Kidney epithelial cell (primary cell): ENCODE data around the gene TRIM72. TPM values are rescaled to one million over a fixed set of nuclear protein-coding genes. Genes with fewer than 3 reads are reported as not detected.
"Not testable (repeated sequence)": the region's sequence is repeated elsewhere in the genome, so short reads cannot be mapped to it uniquely, and the experiment has no call there.

Experiments used
- DNase-seq: peaks from one replicate; pipeline ENCODE4 v3.0.0-alpha.2; 2010; ENCODE audit warnings: low read depth
- H3K27me3 ChIP-seq: 2 replicates; pipeline ENCODE4 v1.6.0; 2011; ENCODE audit warnings: low read length; ENCODE audit not compliant: control insufficient read depth, insufficient read depth
- H3K36me3 ChIP-seq: 2 replicates; pipeline ENCODE4 v1.5.1; 2011; ENCODE audit warnings: low read length; ENCODE audit not compliant: control insufficient read depth, insufficient read depth
- H3K4me3 ChIP-seq: 2 replicates; pipeline ENCODE4 v1.5.1; 2011; ENCODE audit warnings: low read depth, mild to moderate bottlenecking, control low read depth, low read length
- CTCF ChIP-seq: IDR thresholded peaks from 2 replicates; pipeline ENCODE4 v1.5.1; 2011; ENCODE audit warnings: mild to moderate bottlenecking, moderate library complexity, low read length, control low read depth, inconsistent platforms; ENCODE audit not compliant: insufficient read depth, poor library complexity, severe bottlenecking
- total RNA-seq: library from RNA; depleted of rRNA; stranded (reverse); fragments of >200 nt; gene quantifications from 2 replicates; pipeline ENCODE4 v1.2.3, GENCODE V29; 2015

TRIM72 gene
- total RNA-seq, 1 donor from 2014 or later: not detected

- DNase-seq: no peak
- TF ChIP-seq CTCF: no peak
- H3K27me3 ChIP-seq: no peaks in the 10 kb centered on the region
- H3K36me3 ChIP-seq: no peaks in the 10 kb centered on the region
- H3K4me3 ChIP-seq: no peak overlapping the region
Observed at GRCh38 chr16:31228206-31228605, 14.3 kb downstream of the TRIM72 start.

GRCh38 chr16:31229501-31229900 is 15.6 kb downstream of the TRIM72 start:
- Histone ChIP-seq H3K36me3 (no peaks in the 10 kb centered on the region), H3K27me3 (no peaks in the 10 kb centered on the region), H3K4me3 (no peak overlapping the region)
- TF ChIP-seq CTCF: no peak
- no peak for DNase-seq

- no peak for TF ChIP-seq CTCF
- no peak for DNase-seq
- no peaks in the 10 kb centered on the region for H3K36me3 ChIP-seq
- no peaks in the 10 kb centered on the region for H3K27me3 ChIP-seq
- H3K4me3 ChIP-seq: no peak overlapping the region
Observed at GRCh38 chr16:31238041-31238440, 24.1 kb downstream of the TRIM72 start.

GRCh38 chr16:31242206-31242605 is 28.3 kb downstream of the TRIM72 start:
- H3K36me3 ChIP-seq: no peaks in the 10 kb centered on the region
- no peak for DNase-seq
- TF ChIP-seq CTCF: no peak
- no peaks in the 10 kb centered on the region for H3K27me3 ChIP-seq
- no peak overlapping the region for H3K4me3 ChIP-seq

- no peaks in the 10 kb centered on the region for H3K27me3 ChIP-seq
- no peak for TF ChIP-seq CTCF
- H3K36me3 ChIP-seq: no peaks in the 10 kb centered on the region
- DNase-seq: no peak
- no peak overlapping the region for H3K4me3 ChIP-seq
Observed at GRCh38 chr16:31243734-31244670, 30.1 kb downstream of the TRIM72 start.

GRCh38 chr16:31245598-31245997 is 31.7 kb downstream of the TRIM72 start:
- H3K4me3 ChIP-seq, H3K36me3 ChIP-seq, DNase-seq, H3K27me3 ChIP-seq: not testable (repeated sequence)
